HEK293 (cell line): ENCODE data around the gene DPYSL4.

Experiments
- CTCF ChIA-PET: fragments of 350-600 bp; formaldehyde crosslinking; extraction: SDS; loops from one replicate; lab custom pipeline; 2021; ENCODE audit warnings: antibody characterized with exemption; lab: Yijun Ruan, JAX
- POLR2A ChIA-PET: fragments of 300-600 bp; formaldehyde crosslinking; extraction: SDS; loops from one replicate; lab custom pipeline; 2020; ENCODE audit warnings: antibody characterized with exemption, inconsistent platforms; lab: Yijun Ruan, JAX
- H3K27ac ChIP-seq: fragments of 200-500 bp; sonication (Bioruptor generic); 2 replicates; pipeline ENCODE4 v1.5.1; 2014; ENCODE audit warnings: low read depth, low read length, control low read depth, inconsistent platforms; ENCODE audit errors: extremely low read depth
- H3K36me3 ChIP-seq, 2 experiments: fragments of 200-500 bp in 1 of 2; sonication (Bioruptor generic) in 1 of 2; 1 replicate in 1 of 2; 2 replicates in 1 of 2; pipeline ENCODE4 v1.5.1; 2014 to 2017; ENCODE audit warnings: inconsistent platforms in 2 of 2, low read length in 2 of 2; ENCODE audit not compliant: control insufficient read depth in 2 of 2, insufficient read depth in 1 of 2
- H3K4me1 ChIP-seq: fragments of 200-500 bp; sonication (Bioruptor generic); 2 replicates; pipeline ENCODE4 v1.5.1; 2014; ENCODE audit warnings: mild to moderate bottlenecking, low read length, inconsistent platforms; ENCODE audit not compliant: control insufficient read depth, insufficient read depth
- H3K4me3 ChIP-seq: 2 replicates; pipeline ENCODE4 v1.5.1; 2011; ENCODE audit warnings: low read depth, mild to moderate bottlenecking, control low read depth, low read length, moderate library complexity
- H3K9me3 ChIP-seq: fragments of 200-500 bp; sonication (Bioruptor generic); 2 replicates; pipeline ENCODE4 v1.5.1; 2014; ENCODE audit warnings: low read depth, low read length, inconsistent platforms; ENCODE audit not compliant: control insufficient read depth, insufficient read depth
- FEZF1 ChIP-seq: fragments of 450-650 bp; formaldehyde crosslinking; IDR thresholded peaks from 2 replicates; pipeline ENCODE4 v1.5.1; 2016; ENCODE audit warnings: missing biosample characterization, missing genetic modification characterization
- KLF7 ChIP-seq: fragments of 450-650 bp; formaldehyde crosslinking; IDR thresholded peaks from 2 replicates; pipeline ENCODE4 v1.5.1; 2016; ENCODE audit warnings: missing biosample characterization, missing genetic modification characterization, borderline replicate concordance
- ZFP41 ChIP-seq: fragments of 450-650 bp; formaldehyde crosslinking; IDR thresholded peaks from 2 replicates; pipeline ENCODE4 v1.5.1; 2016; ENCODE audit warnings: missing biosample characterization, missing genetic modification characterization, borderline replicate concordance
- ZNF169 ChIP-seq: fragments of 450-650 bp; formaldehyde crosslinking; IDR thresholded peaks from 2 replicates; pipeline ENCODE4 v1.5.1; 2016; ENCODE audit warnings: missing biosample characterization, missing genetic modification characterization
- ZNF248 ChIP-seq: fragments of 450-650 bp; formaldehyde crosslinking; IDR thresholded peaks from 2 replicates; pipeline ENCODE4 v1.5.1; 2017; ENCODE audit warnings: missing biosample characterization, missing genetic modification characterization
- ZNF350 ChIP-seq: fragments of 450-650 bp; formaldehyde crosslinking; IDR thresholded peaks from 2 replicates; pipeline ENCODE4 v1.5.0; 2017; ENCODE audit warnings: missing biosample characterization, mild to moderate bottlenecking, missing genetic modification characterization
- ZNF426 ChIP-seq: fragments of 450-650 bp; formaldehyde crosslinking; IDR thresholded peaks from 2 replicates; pipeline ENCODE4 v1.5.1; 2017; ENCODE audit warnings: missing biosample characterization, missing genetic modification characterization, mild to moderate bottlenecking, inconsistent platforms, moderate library complexity
- ZNF513 ChIP-seq: fragments of 450-650 bp; IDR thresholded peaks from 2 replicates; pipeline ENCODE4 v1.5.1; 2018; ENCODE audit warnings: missing biosample characterization, missing genetic modification characterization
- ZNF518A ChIP-seq: fragments of 450-650 bp; formaldehyde crosslinking; conservative IDR thresholded peaks from 2 replicates; pipeline ENCODE4 v1.5.1; 2016; ENCODE audit warnings: low read depth, missing biosample characterization, missing genetic modification characterization
- ZNF654 ChIP-seq: fragments of 450-650 bp; formaldehyde crosslinking; IDR thresholded peaks from 2 replicates; pipeline ENCODE4 v1.5.1; 2016; ENCODE audit warnings: low read depth, missing biosample characterization, missing genetic modification characterization
- ZNF677 ChIP-seq: fragments of 450-650 bp; IDR thresholded peaks from 2 replicates; pipeline ENCODE4 v1.5.0; 2018; ENCODE audit warnings: missing biosample characterization, mild to moderate bottlenecking, missing genetic modification characterization, moderate library complexity
- TF ChIP-seq, protein P1 (sequence below): fragments of 450-650 bp; formaldehyde crosslinking; IDR thresholded peaks from 2 replicates; pipeline ENCODE4 v1.5.1; 2016; ENCODE audit warnings: missing biosample characterization, missing genetic modification characterization

The DPYSL4 gene

DNA sequence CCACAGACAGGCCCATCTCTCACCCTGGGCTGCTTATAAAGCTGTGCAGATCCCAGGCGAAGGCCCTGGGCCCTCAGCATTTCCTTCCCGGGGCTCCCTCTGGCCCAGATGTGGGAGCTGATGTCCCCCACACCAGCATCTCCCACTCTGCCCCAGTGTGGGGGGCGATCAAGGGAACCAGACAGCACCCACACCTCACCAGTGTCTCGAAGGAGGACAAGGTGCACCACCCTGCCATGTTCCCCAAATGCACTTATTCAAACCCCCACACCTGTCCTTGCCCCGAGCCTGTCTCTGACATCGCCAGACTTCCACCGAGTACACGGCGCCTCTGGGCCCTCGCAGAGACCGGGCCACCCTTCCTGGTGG is 19.6 kb downstream of the DPYSL4 start:
- Histone ChIP-seq H3K36me3 (no peaks in the 10 kb centered on the region), H3K27ac (no peak overlapping the region), H3K9me3 (no peaks in the 10 kb centered on the region), H3K4me3 (no peak overlapping the region), H3K4me1 (no peaks in the 10 kb centered on the region)
- CTCF ChIA-PET = no interaction called here
- TF ChIP-seq ZNF248 = no peak
- POLR2A ChIA-PET = no interaction called here

DNA sequence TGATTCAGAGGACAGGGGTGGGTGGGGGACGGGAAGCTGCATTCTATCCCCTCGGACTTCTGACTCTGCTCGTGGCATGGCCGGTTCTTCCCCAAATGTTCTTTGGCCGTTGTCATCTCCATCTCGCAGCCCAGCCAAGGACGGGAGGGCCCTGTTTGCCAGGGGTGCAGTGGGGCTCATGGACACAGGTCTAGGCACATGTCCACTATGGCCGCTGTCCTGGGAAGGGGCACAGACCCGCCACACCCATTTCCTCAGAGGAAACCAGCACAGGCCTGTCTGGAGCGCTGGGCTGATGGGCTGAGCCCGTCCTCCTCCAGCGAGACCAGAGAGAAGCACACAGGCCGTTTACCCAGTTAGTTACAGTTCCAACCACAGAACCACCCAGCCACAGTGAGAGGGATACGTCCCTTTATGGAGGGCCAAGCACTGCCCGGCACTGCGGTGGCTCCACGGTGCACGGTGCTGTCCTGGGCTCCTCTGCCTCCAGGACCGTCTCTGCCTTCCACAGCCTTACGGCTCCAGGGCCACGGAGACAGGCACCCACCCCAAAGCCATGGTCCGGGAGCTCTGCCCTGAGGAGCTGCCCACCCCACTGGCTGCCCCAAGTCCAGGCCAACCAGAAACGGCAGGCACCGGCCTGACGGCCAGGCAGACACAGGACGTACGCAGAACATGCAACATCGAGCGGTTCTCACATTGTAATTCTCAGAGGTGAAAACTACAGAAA is 20.2 kb downstream of the DPYSL4 start:
- Histone ChIP-seq H3K4me1 (no peaks in the 10 kb centered on the region), H3K9me3 (no peaks in the 10 kb centered on the region), H3K27ac (no peak overlapping the region), H3K4me3 (no peak overlapping the region), H3K36me3 (no peaks in the 10 kb centered on the region)
- ChIA-PET POLR2A (no interaction called here), CTCF (no interaction called here)
- no peak for TF ChIP-seq ZNF426 (tag by site-specific recombination)
- no peak for TF ChIP-seq ZNF677 (tag by site-specific recombination)
- TF ChIP-seq ZNF518A (tag by site-specific recombination) = no peak
- TF ChIP-seq ZNF654 (tag by site-specific recombination) = no peak
- no peak for TF ChIP-seq ZNF350 (tag by site-specific recombination)
- TF ChIP-seq FEZF1 (tag by site-specific recombination) = no peak
- TF ChIP-seq, protein P1, sequence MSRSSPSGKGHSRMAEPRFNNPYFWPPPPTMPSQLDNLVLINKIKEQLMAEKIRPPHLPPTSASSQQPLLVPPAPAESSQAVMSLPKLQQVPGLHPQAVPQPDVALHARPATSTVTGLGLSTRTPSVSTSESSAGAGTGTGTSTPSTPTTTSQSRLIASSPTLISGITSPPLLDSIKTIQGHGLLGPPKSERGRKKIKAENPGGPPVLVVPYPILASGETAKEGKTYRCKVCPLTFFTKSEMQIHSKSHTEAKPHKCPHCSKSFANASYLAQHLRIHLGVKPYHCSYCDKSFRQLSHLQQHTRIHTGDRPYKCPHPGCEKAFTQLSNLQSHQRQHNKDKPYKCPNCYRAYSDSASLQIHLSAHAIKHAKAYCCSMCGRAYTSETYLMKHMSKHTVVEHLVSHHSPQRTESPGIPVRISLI (tag by site-specific recombination) = no peak
- no peak for TF ChIP-seq ZNF513 (tag by site-specific recombination)
- TF ChIP-seq KLF7 (tag by site-specific recombination) = no peak
- no peak for TF ChIP-seq ZFP41
- no peak for TF ChIP-seq ZNF169 (tag by site-specific recombination)
